RWPE2 (cell line): ENCODE results near the gene CEMIP.
A peak's percentile ranks its signal among the peaks of the same experiment; 100 is the strongest.

Experiments used
- ATAC-seq: fragments of 200-7000 bp; cut with Tn5 transposase; 3 replicates; pipeline ENCODE4 v1.9.1; 2021; ENCODE audit warnings: low read depth
- DNase-seq: peaks from one replicate; pipeline ENCODE4 v3.0.0-alpha.2; 2020; ENCODE audit warnings: low spot score
- H3K27ac ChIP-seq: fragments of 450-650 bp; 2 replicates; pipeline ENCODE4 v1.5.1; 2017; ENCODE audit warnings: mild to moderate bottlenecking; ENCODE audit not compliant: poor library complexity, severe bottlenecking
- H3K27me3 ChIP-seq: fragments of 250-450 bp; sonication (Bioruptor Pico); 2 replicates; pipeline ENCODE4 v1.5.1; 2021; ENCODE audit warnings: mild to moderate bottlenecking, moderate library complexity; ENCODE audit not compliant: insufficient read depth, poor library complexity, severe bottlenecking
- H3K36me3 ChIP-seq: fragments of 250-450 bp; sonication (Bioruptor Pico); 2 replicates; pipeline ENCODE4 v1.5.1; 2020; ENCODE audit warnings: low read depth, mild to moderate bottlenecking, moderate library complexity
- H3K4me1 ChIP-seq: fragments of 250-450 bp; sonication (Bioruptor Pico); 2 replicates; pipeline ENCODE4 v1.5.1; 2021; ENCODE audit warnings: mild to moderate bottlenecking, moderate library complexity; ENCODE audit not compliant: insufficient read depth, poor library complexity, severe bottlenecking
- H3K4me3 ChIP-seq: fragments of 250-450 bp; sonication (Bioruptor Pico); 2 replicates; pipeline ENCODE4 v1.5.1; 2021; ENCODE audit warnings: mild to moderate bottlenecking, moderate library complexity; ENCODE audit not compliant: severe bottlenecking
- H3K9me3 ChIP-seq: fragments of 250-450 bp; sonication (Bioruptor Pico); 2 replicates; pipeline ENCODE4 v1.5.1; 2021; ENCODE audit warnings: mild to moderate bottlenecking, moderate library complexity; ENCODE audit not compliant: severe bottlenecking
- TF ChIP-seq, protein P1 (sequence below): fragments of 450-650 bp; IDR thresholded peaks from one replicate; pipeline ENCODE4 v1.5.1; 2017; ENCODE audit warnings: mild to moderate bottlenecking, moderate library complexity; ENCODE audit not compliant: poor library complexity, severe bottlenecking

The CEMIP gene

DNA sequence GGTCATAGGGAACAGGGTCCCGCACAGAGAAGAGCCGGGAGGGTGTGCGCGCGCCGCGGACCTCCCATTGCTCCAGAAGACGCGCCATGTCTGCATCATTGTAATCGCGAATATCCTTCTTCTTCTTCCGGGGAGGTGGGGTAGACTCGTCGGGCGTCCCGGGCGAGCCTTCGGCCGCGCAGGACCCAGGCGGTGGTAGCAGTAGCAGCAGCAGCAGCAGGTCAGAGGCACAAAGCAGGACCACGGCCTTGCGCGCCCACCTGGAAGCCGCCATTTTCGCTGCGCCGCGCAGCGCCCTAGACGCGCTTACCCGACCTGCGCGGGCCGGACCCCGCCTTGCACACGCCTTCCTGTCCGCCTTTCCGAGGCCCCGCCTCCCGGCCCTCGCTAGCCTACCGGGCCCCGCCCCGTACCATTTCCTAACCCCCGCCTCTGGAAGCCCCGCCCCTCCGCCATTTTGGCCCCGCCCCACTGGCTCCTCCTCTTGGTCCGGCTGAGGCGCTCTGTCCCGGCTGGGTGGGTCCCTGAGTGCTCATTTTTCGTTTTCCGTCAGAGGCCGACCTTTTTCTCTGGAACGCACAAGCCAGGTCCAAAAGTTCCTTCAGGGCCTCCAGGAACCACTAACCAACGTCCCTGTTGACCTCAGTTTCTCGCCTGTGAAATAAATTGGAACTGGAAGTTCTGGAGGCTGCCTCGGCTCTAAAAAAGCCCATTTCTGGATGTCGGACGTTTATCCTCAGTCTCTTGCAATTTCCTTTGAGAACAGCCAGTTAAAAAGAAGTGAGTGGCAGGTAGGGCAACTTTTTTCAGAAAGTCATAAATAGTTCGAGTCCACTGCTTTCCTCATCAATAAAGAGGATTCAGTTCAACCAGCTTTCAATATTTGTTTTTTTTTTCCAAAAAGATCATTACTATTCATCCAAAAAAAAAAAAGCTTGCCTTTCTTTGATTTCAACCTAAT is 210.6 kb downstream of the CEMIP start, which contains the start of gene MESD:
Gene MESD (minus strand): TSS at position 302 of the 961 bp plus-strand sequence. CDS start 28 bp downstream, at position 274.
- Histone ChIP-seq H3K9me3 (no peaks in the 10 kb centered on the region), H3K27me3 (no peaks in the 10 kb centered on the region), H3K36me3 (peaks cover 19% of the 10 kb centered on the region), H3K27ac (peak within 1 kb of the TSS; percentile 50), H3K4me1 (peaks cover 22% of the 10 kb centered on the region), H3K4me3 (peak within 1 kb of the TSS; percentile 98)
- TF ChIP-seq, protein P1, sequence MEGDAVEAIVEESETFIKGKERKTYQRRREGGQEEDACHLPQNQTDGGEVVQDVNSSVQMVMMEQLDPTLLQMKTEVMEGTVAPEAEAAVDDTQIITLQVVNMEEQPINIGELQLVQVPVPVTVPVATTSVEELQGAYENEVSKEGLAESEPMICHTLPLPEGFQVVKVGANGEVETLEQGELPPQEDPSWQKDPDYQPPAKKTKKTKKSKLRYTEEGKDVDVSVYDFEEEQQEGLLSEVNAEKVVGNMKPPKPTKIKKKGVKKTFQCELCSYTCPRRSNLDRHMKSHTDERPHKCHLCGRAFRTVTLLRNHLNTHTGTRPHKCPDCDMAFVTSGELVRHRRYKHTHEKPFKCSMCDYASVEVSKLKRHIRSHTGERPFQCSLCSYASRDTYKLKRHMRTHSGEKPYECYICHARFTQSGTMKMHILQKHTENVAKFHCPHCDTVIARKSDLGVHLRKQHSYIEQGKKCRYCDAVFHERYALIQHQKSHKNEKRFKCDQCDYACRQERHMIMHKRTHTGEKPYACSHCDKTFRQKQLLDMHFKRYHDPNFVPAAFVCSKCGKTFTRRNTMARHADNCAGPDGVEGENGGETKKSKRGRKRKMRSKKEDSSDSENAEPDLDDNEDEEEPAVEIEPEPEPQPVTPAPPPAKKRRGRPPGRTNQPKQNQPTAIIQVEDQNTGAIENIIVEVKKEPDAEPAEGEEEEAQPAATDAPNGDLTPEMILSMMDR: no peak
- ATAC-seq (peak; percentile 94), DNase-seq (peak; percentile 99)

DNA sequence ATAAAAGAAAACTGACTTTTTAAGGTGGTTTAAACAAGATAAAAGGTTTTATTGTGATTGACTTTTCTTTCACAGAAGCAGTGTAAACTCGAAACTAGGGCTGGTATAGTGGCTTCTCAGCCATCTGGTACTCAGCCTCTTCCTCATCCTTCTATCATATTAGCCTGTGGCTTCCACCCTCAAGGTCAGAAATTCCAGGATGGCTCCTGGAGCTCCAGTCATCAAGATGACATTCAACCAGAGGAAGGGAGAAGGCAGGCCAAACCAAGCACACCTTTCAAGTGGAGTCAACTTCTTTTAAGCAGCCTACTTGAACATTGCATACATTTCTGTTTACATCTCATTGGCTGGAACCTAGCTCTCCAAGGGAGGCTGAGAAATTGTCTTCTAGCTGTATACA is 211.8 kb downstream of the CEMIP start:
- Histone ChIP-seq H3K9me3 (no peaks in the 10 kb centered on the region), H3K4me1 (peaks cover 17% of the 10 kb centered on the region), H3K4me3 (no peak overlapping the region), H3K36me3 (peaks cover 16% of the 10 kb centered on the region), H3K27ac (peak overlapping the region; percentile 50), H3K27me3 (no peaks in the 10 kb centered on the region)
- ATAC-seq (no peak), DNase-seq (no peak)
- TF ChIP-seq, protein P1: no peak

DNA sequence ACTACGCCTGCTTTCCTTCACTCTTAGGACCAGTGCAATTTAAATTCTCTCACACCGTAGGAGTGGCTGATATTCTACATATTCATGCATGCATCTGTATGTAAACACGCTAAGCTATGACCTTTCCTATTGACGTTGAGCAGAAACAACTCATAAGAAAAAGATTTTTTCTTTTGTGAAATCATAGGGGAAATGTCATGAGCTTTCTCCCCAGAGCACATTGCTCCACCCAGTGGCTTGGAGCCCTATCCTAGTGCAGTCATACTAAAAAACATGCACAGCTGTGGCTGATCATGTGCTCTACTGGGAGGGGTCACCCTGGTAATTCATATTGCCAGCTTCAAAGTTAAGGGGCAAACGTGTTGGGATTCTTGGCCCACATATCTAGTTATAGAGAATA is 212.3 kb downstream of the CEMIP start:
- H3K27me3 ChIP-seq: no peaks in the 10 kb centered on the region
- H3K9me3 ChIP-seq: no peaks in the 10 kb centered on the region
- DNase-seq (no peak), ATAC-seq (no peak)
- TF ChIP-seq, protein P1: peak; percentile 41
- H3K27ac ChIP-seq: no peak overlapping the region
- H3K4me1 ChIP-seq: peaks cover 17% of the 10 kb centered on the region
- H3K36me3 ChIP-seq: peaks cover 11% of the 10 kb centered on the region
- H3K4me3 ChIP-seq: no peak overlapping the region

DNA sequence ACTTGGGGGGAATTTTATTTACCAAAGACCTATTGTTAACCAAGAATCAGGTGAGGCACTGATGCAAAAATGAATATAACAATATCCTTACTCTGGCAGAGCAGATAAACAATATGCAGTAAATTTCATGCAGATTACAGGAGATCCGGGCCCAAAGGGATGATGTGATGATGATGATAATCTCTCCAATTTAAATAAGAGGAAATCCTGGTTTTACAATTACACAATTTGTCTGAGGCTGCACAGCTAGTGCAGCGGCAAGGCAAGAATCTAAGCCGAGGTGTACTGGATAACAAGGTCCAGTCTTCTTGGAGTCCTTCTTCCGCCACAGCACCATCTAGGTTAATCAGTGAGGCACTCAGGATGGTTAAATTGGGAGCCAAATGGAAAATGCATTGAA is 212.8 kb downstream of the CEMIP start:
- Histone ChIP-seq H3K9me3 (no peaks in the 10 kb centered on the region), H3K27me3 (no peaks in the 10 kb centered on the region), H3K36me3 (peaks cover 5% of the 10 kb centered on the region), H3K4me1 (peaks cover 16% of the 10 kb centered on the region), H3K27ac (no peak overlapping the region), H3K4me3 (no peak overlapping the region)
- TF ChIP-seq, protein P1: no peak
- DNase-seq: no peak
- ATAC-seq: no peak

DNA sequence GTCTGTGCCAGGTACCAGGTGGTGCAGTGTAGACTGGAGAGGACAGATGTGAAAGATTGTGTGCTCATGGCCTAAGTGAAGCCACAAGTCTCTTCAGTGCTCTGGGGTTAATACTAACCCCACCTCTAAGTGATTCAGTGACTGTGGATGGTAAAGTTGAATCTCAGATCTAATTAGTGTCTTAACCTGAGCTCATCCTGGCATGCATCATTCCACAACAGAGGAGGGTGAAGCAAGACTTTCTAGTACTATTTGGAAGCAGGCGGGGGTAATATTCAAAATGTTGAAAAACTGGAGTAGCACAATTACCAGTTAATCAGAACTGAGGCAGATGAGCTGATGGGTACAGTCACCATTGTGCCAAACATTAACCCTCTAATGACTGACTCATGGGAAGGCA is 213.3 kb downstream of the CEMIP start:
- ATAC-seq (no peak), DNase-seq (no peak)
- no peaks in the 10 kb centered on the region for H3K27me3 ChIP-seq
- peaks cover 5% of the 10 kb centered on the region for H3K36me3 ChIP-seq
- no peaks in the 10 kb centered on the region for H3K9me3 ChIP-seq
- no peak overlapping the region for H3K27ac ChIP-seq
- H3K4me3 ChIP-seq: no peak overlapping the region
- TF ChIP-seq, protein P1: no peak
- peaks cover 14% of the 10 kb centered on the region for H3K4me1 ChIP-seq
